Neuronal stem cell (in vitro differentiated cells): ENCODE results near the gene GPATCH1.
"Not testable (repeated sequence)": the region's sequence is repeated elsewhere in the genome, so short reads cannot be mapped to it uniquely, and the experiment has no call there.

Experiments
- DNase-seq: peaks from one replicate; pipeline ENCODE4 v3.0.0-alpha.2; 2013; ENCODE audit warnings: low spot score
- H2AFZ ChIP-seq: one replicate; pipeline ENCODE4 v1.6.1; 2013; ENCODE audit warnings: mild to moderate bottlenecking, low read length, inconsistent platforms
- H2AK5ac ChIP-seq: 2 replicates; pipeline ENCODE4 v1.6.1; 2013; ENCODE audit warnings: low read depth, mild to moderate bottlenecking, inconsistent platforms, low read length, moderate library complexity, mixed read lengths
- H2BK120ac ChIP-seq: 2 replicates; pipeline ENCODE4 v1.6.1; 2013; ENCODE audit warnings: low read depth, mild to moderate bottlenecking, inconsistent platforms, low read length, moderate library complexity, mixed read lengths
- H2BK12ac ChIP-seq: one replicate; pipeline ENCODE4 v1.6.1; 2013; ENCODE audit warnings: low read length, inconsistent platforms
- H2BK15ac ChIP-seq: 2 replicates; pipeline ENCODE4 v1.6.1; 2013; ENCODE audit warnings: mild to moderate bottlenecking, low read length, inconsistent platforms, mixed read lengths
- H2BK5ac ChIP-seq: one replicate; pipeline ENCODE4 v1.6.1; 2013; ENCODE audit warnings: inconsistent platforms, mild to moderate bottlenecking, low read length, moderate library complexity
- H3K14ac ChIP-seq: one replicate; pipeline ENCODE4 v1.6.1; 2013; ENCODE audit warnings: low read length, inconsistent platforms
- H3K18ac ChIP-seq: 2 replicates; pipeline ENCODE4 v1.6.1; 2013; ENCODE audit warnings: low read length, inconsistent platforms
- H3K23ac ChIP-seq: 2 replicates; pipeline ENCODE4 v1.6.1; 2013; ENCODE audit warnings: low read depth, mild to moderate bottlenecking, mixed read lengths, low read length, inconsistent platforms; ENCODE audit not compliant: poor library complexity
- H3K27ac ChIP-seq: replicated peaks from 3 replicates; pipeline ENCODE4 v1.5.1; 2013; ENCODE audit warnings: low read length, inconsistent platforms
- H3K27me3 ChIP-seq, 3 experiments: 2 replicates each; pipeline ENCODE4 v1.6.1; 2013; ENCODE audit warnings: low read length in 3 of 3, mild to moderate bottlenecking in 2 of 3, inconsistent platforms in 1 of 3, low read depth in 1 of 3, mixed read lengths in 1 of 3, moderate library complexity in 1 of 3; ENCODE audit not compliant: control insufficient read depth in 3 of 3, insufficient read depth in 3 of 3
- H3K36me3 ChIP-seq, 2 donors: replicated peaks in 1 of 2; 2 replicates each; pipeline ENCODE4 v1.6.1; 2013; ENCODE audit warnings: low read length in 2 of 2; ENCODE audit not compliant: control insufficient read depth in 2 of 2, insufficient read depth in 2 of 2
- H3K4ac ChIP-seq: 2 replicates; pipeline ENCODE4 v1.6.1; 2013; ENCODE audit warnings: inconsistent platforms, mild to moderate bottlenecking, low read length, moderate library complexity
- H3K4me1 ChIP-seq, 2 donors: 1 replicate in 1 of 2; 2 replicates in 1 of 2; pipeline ENCODE4 v1.6.1; 2013; ENCODE audit warnings: low read length in 2 of 2, low read depth in 1 of 2; ENCODE audit not compliant: control insufficient read depth in 2 of 2, insufficient read depth in 1 of 2
- H3K4me2 ChIP-seq: one replicate; pipeline ENCODE4 v1.6.1; 2013; ENCODE audit warnings: mild to moderate bottlenecking, low read length, inconsistent platforms; ENCODE audit not compliant: insufficient read depth, poor library complexity, severe bottlenecking
- H3K4me3 ChIP-seq, 2 donors: 2 replicates each; pipeline ENCODE4 v1.5.1; 2013; ENCODE audit warnings: low read length in 2 of 2, mild to moderate bottlenecking in 2 of 2, inconsistent platforms in 1 of 2, moderate library complexity in 1 of 2
- H3K79me1 ChIP-seq: one replicate; pipeline ENCODE4 v1.6.1; 2013; ENCODE audit warnings: low read depth, mild to moderate bottlenecking, inconsistent platforms, low read length, moderate library complexity
- H3K9ac ChIP-seq: one replicate; pipeline ENCODE4 v1.6.1; 2013; ENCODE audit warnings: mild to moderate bottlenecking, low read depth, low read length, inconsistent platforms; ENCODE audit not compliant: poor library complexity
- H3K9me3 ChIP-seq, 2 donors: replicated peaks in 1 of 2; 2 replicates each; pipeline versions ENCODE3 to v1.6.1; 2013; ENCODE audit warnings: low read length in 2 of 2, mild to moderate bottlenecking in 2 of 2, inconsistent platforms in 1 of 2, low read depth in 1 of 2, mixed read lengths in 1 of 2, moderate library complexity in 1 of 2; ENCODE audit not compliant: control insufficient read depth in 2 of 2, insufficient read depth in 1 of 2
- H4K8ac ChIP-seq: one replicate; pipeline ENCODE4 v1.6.1; 2013; ENCODE audit warnings: low read depth, mild to moderate bottlenecking, inconsistent platforms, low read length, moderate library complexity
- H4K91ac ChIP-seq: one replicate; pipeline ENCODE4 v1.6.1; 2013; ENCODE audit warnings: low read length, low read depth, mild to moderate bottlenecking, inconsistent platforms; ENCODE audit not compliant: poor library complexity
- WGBS, 2 donors: extraction: QIAGEN DNeasy Blood & Tissue Kit; methylation state at CpG; one replicate each; pipeline ENCODE4 v1.1.7; 2013; ENCODE audit warnings: missing lambda C conversion rate in 2 of 2, mixed read lengths in 1 of 2; ENCODE audit not compliant: insufficient read length in 2 of 2, insufficient replicate concordance in 1 of 2; ENCODE audit errors: extremely low coverage in 2 of 2; 5-methylcytosine and 5-hydroxymethylcytosine counted together

The GPATCH1 gene

DNA sequence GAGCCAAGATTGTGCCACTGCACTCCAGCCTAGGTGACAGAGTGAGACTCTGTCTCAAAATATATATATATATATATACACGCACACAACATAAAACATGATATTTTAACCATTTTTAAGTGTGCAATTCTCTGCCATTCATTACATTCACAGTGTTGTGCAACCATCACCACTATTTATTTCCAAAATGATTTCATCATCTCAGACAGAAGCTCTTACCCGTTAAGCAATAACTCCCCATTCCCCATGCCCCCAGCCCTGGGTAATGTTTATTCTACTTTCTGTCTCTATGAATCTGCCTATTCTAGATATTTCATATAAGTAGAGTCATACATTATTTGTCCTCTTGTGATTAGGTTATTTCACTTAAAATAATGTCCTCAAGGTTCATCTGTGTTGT, 71.2 kb downstream of the GPATCH1 start:
- Histone ChIP-seq H3K4me3 (no peak overlapping the region), H2AFZ (no peak overlapping the region), H4K91ac (no peak overlapping the region), H3K36me3 (no peaks in the 10 kb centered on the region), H2BK120ac (no peak overlapping the region), H2BK12ac (no peak overlapping the region), H3K79me1 (peaks cover 2% of the 10 kb centered on the region), H4K8ac (no peak overlapping the region), H3K18ac (no peak overlapping the region), H3K23ac (no peak overlapping the region), H3K4me2 (no peak overlapping the region), H3K27ac (no peak overlapping the region), H3K9me3 (no peaks in the 10 kb centered on the region), H3K9ac (no peak overlapping the region), H2BK15ac (no peak overlapping the region), H2BK5ac (no peak overlapping the region), H3K14ac (no peak overlapping the region), H2AK5ac (no peak overlapping the region), H3K4me1 (no peaks in the 10 kb centered on the region), H3K4ac (no peak overlapping the region), H3K27me3 (no peaks in the 10 kb centered on the region)
- no peak for DNase-seq
- no CpG with 5 or more reads among the region's 2 CpGs for WGBS, 2 donors

DNA sequence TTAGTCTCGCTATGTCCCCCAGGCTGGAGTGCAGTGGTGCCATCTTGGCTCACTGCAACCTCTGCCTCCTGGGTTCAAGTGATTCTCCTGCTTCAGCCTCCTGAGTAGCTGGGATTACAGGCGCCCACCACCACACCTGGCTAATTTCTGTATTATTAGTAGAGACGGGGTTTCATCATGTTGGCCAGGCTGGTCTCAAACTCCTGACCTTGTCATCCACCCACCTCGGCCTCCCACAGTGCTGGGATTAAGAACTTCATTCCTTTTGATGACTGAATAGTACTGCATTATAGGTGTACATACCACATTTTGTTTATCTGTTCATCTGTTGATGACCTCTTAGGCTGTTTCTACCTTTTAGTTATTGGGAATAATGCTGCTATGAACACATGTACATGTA, 71.6 kb downstream of the GPATCH1 start:
- not testable (repeated sequence) for H3K9ac ChIP-seq

DNA sequence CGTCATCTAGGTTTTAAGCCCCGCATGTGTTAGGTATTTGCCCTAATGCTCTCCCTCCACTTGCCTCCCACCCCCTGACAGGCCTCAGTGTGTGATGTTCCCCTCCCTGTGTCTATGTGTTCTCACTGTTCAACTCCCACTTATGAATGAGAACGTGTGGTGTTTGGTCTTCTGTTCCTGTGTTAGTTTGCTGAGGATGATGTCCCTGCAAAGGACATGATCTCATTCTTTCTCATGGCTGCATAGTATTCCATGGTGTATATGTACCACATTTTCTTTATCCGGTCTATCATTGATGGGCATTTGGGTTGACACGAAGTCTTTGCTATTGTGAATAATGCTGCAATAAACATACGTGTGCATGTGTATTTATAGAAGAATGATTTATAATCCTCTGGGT, 73.3 kb downstream of the GPATCH1 start:
- not testable (repeated sequence) for H3K4me1 ChIP-seq, H3K79me1 ChIP-seq, H3K14ac ChIP-seq, DNase-seq, H2AFZ ChIP-seq, H3K4me2 ChIP-seq, H4K91ac ChIP-seq, H2BK15ac ChIP-seq, H4K8ac ChIP-seq, H3K4me3 ChIP-seq, H3K9me3 ChIP-seq, H3K18ac ChIP-seq, H3K36me3 ChIP-seq, H2BK12ac ChIP-seq, H3K4ac ChIP-seq, H3K9ac ChIP-seq, H2AK5ac ChIP-seq, H3K27me3 ChIP-seq, H2BK5ac ChIP-seq, H3K23ac ChIP-seq, H3K27ac ChIP-seq, H2BK120ac ChIP-seq
- no CpG with 5 or more reads among the region's 6 CpGs for WGBS, 2 donors

More for the DNA sequence above, 71.6 kb downstream of the GPATCH1 start:
- not testable (repeated sequence) for H3K79me1 ChIP-seq, H2BK15ac ChIP-seq, H3K27ac ChIP-seq, H3K4me1 ChIP-seq, H3K4me2 ChIP-seq, H3K27me3 ChIP-seq, H2BK5ac ChIP-seq, H2BK120ac ChIP-seq, H3K4ac ChIP-seq, H3K36me3 ChIP-seq, H3K4me3 ChIP-seq, H2AK5ac ChIP-seq, H3K9me3 ChIP-seq, H3K23ac ChIP-seq, H2BK12ac ChIP-seq, DNase-seq, H4K91ac ChIP-seq, H4K8ac ChIP-seq, H2AFZ ChIP-seq, H3K18ac ChIP-seq, H3K14ac ChIP-seq
- no CpG with 5 or more reads among the region's 4 CpGs for WGBS, 2 donors

DNA sequence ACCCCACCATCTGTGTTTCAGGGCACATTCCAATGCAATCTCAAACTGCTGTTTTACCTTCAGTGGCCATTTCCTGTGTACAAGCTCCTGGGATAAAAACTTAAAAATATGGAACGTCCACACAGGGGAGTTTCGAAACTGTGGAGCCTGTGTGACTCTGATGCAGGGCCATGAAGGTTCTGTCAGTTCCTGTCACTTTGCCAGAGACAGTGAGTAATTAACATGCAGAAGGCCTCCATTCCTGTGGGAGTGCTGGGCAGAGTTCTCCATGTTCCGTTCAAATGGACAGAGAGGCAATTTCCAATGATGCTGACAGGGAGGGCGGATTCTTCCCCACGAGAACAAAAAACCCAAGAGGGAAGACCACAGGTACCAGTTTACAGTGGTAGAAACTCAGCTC, 75.4 kb downstream of the GPATCH1 start:
- Histone ChIP-seq H2BK120ac (no peak overlapping the region), H3K4me3 (no peak overlapping the region), H3K9ac (no peak overlapping the region), H3K27ac (no peak overlapping the region), H3K14ac (no peak overlapping the region), H3K79me1 (peaks cover 2% of the 10 kb centered on the region), H4K91ac (no peak overlapping the region), H3K23ac (no peak overlapping the region), H3K36me3 (no peaks in the 10 kb centered on the region), H2BK12ac (no peak overlapping the region), H2BK15ac (no peak overlapping the region), H4K8ac (no peak overlapping the region), H3K4ac (no peak overlapping the region), H3K4me1 (no peaks in the 10 kb centered on the region), H2AK5ac (no peak overlapping the region), H2AFZ (no peak overlapping the region), H3K27me3 (no peaks in the 10 kb centered on the region), H2BK5ac (no peak overlapping the region), H3K18ac (no peak overlapping the region), H3K4me2 (no peak overlapping the region), H3K9me3 (peaks cover 0 to 11% of the 10 kb centered on the region in 2 donors)
- WGBS, 2 donors, result no CpG with 5 or more reads among the region's 5 CpGs
- DNase-seq, result no peak
